Type B pancreatic cell (in vitro differentiated cells): Measurements from ENCODE around the gene CTNND2. TPM values are rescaled to one million over a fixed set of nuclear protein-coding genes. Genes with fewer than 3 reads are reported as not detected.

Source experiments
- DNase-seq: peaks from one replicate; pipeline ENCODE4 v3.0.0; 2021; ENCODE audit warnings: mixed read lengths; ENCODE audit not compliant: unreplicated experiment; ENCODE audit errors: extremely low spot score
- H3K27ac Mint-ChIP-seq: 2 replicates; pipeline ENCODE4 v1.8.0; 2021; ENCODE audit warnings: mild to moderate bottlenecking, mixed read lengths
- H3K27me3 Mint-ChIP-seq: 2 replicates; pipeline ENCODE4 v1.8.0; 2021; ENCODE audit warnings: mixed read lengths
- H3K36me3 Mint-ChIP-seq: 2 replicates; pipeline ENCODE4 v1.8.0; 2021; ENCODE audit warnings: mixed read lengths
- H3K4me1 Mint-ChIP-seq: one replicate; pipeline ENCODE4 v1.8.0; 2021; ENCODE audit warnings: mixed read lengths; ENCODE audit not compliant: unreplicated experiment
- H3K4me3 Mint-ChIP-seq: 2 replicates; pipeline ENCODE4 v1.8.0; 2021; ENCODE audit warnings: mild to moderate bottlenecking, mixed read lengths
- H3K9me3 Mint-ChIP-seq: 2 replicates; pipeline ENCODE4 v1.8.0; 2021; ENCODE audit warnings: mixed read lengths
- total RNA-seq: library from RNA; stranded (reverse); gene quantifications from 2 replicates; pipeline ENCODE4 v1.2.1, GENCODE V29; 2021; ENCODE audit warnings: low replicate concordance
- TF ChIP-seq, protein P1 (sequence below): fragments of 200-600 bp; sonication (generic); conservative IDR thresholded peaks from 2 replicates; pipeline ENCODE4 v1.5.0; 2021; ENCODE audit warnings: antibody characterized with exemption, mild to moderate bottlenecking

Gene CTNND2
- total RNA-seq, 1 donor from 2014 or later = 49.5 TPM

- H3K4me3 Mint-ChIP-seq = no peak overlapping the region
Observed at GRCh38 chr5:11084111-11084510, 820.1 kb downstream of the CTNND2 start.

DNA sequence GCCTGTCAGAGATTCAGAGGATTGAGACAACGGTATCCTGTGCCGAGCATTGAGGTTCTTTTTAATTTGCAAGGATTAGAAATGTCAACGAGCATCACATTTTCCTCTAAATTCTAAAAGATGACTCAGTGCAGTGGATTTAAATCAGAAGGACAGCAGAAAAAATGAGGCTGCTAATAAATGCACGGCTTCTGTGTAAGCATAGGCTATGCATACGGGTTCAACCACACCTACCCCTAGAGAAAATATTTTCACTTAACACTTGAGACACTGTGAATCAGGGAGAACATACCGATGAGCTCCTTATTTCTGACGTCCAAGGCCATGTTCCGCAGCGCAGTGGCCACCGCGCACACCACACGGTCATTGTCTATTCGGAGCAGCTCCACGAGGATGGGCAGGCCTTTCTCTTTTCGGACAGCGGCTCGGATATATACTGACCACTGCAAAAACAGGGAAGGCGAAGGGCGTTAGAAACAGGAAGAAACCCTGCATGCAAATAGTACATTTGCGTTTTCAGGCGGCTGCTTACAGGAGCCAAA, 821.8 kb downstream of the CTNND2 start:
- no peaks in the 10 kb centered on the region for H3K27me3 Mint-ChIP-seq
- H3K4me3 Mint-ChIP-seq = no peak overlapping the region
- no peaks in the 10 kb centered on the region for H3K4me1 Mint-ChIP-seq
- TF ChIP-seq, protein P1, sequence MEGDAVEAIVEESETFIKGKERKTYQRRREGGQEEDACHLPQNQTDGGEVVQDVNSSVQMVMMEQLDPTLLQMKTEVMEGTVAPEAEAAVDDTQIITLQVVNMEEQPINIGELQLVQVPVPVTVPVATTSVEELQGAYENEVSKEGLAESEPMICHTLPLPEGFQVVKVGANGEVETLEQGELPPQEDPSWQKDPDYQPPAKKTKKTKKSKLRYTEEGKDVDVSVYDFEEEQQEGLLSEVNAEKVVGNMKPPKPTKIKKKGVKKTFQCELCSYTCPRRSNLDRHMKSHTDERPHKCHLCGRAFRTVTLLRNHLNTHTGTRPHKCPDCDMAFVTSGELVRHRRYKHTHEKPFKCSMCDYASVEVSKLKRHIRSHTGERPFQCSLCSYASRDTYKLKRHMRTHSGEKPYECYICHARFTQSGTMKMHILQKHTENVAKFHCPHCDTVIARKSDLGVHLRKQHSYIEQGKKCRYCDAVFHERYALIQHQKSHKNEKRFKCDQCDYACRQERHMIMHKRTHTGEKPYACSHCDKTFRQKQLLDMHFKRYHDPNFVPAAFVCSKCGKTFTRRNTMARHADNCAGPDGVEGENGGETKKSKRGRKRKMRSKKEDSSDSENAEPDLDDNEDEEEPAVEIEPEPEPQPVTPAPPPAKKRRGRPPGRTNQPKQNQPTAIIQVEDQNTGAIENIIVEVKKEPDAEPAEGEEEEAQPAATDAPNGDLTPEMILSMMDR = no peak
- H3K9me3 Mint-ChIP-seq = no peaks in the 10 kb centered on the region
- H3K27ac Mint-ChIP-seq = no peak overlapping the region
- no peak for DNase-seq
- H3K36me3 Mint-ChIP-seq = peaks cover 3% of the 10 kb centered on the region

More at GRCh38 chr5:11084111-11084510, 820.1 kb downstream of the CTNND2 start:
- TF ChIP-seq, protein P1 = no peak
- Mint-ChIP-seq H3K27me3 (no peaks in the 10 kb centered on the region), H3K36me3 (peaks cover 3% of the 10 kb centered on the region), H3K9me3 (peaks cover 5% of the 10 kb centered on the region), H3K27ac (no peak overlapping the region), H3K4me1 (no peaks in the 10 kb centered on the region)
- no peak for DNase-seq

DNA sequence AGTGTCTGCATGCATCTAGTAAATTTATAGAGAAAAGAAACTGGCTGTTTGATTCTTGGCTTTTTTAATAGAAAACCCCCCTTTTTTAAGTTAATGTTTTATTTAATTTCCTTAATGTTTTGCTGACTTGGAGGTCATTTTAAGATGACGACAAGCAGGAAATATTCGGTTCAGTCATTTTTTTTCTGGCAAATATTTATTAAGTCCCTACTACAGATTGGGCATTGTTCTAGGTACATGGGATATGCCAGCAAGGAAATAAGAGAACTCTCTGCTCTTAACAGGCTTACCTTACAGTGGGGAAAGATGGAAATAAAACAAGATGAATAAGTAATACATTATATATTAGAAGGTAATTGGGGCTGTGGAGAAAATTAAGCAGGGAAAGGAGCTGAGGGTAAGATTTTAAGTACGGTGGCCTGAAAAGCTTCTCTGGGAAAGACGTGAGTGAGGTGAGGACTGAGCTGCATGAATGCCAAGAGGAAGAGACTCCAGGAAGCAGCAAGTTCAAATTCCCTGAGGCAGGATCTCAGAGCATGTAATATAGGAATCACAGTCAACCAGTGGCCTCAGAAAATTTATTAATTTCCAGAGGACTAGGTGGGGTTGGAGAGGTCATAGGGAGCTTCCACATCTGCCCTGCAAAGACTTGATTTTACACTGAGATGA, 827.2 kb downstream of the CTNND2 start:
- no peak for DNase-seq
- Mint-ChIP-seq H3K27me3 (no peaks in the 10 kb centered on the region), H3K36me3 (no peaks in the 10 kb centered on the region), H3K9me3 (no peaks in the 10 kb centered on the region), H3K4me1 (no peaks in the 10 kb centered on the region), H3K27ac (no peak overlapping the region), H3K4me3 (no peak overlapping the region)
- TF ChIP-seq, protein P1 = no peak

- H3K4me3 Mint-ChIP-seq = no peak overlapping the region
- no peak for DNase-seq
- TF ChIP-seq, protein P1 = peak; percentile 45
- no peaks in the 10 kb centered on the region for H3K4me1 Mint-ChIP-seq
- H3K36me3 Mint-ChIP-seq = peaks cover 5% of the 10 kb centered on the region
- H3K27me3 Mint-ChIP-seq = no peaks in the 10 kb centered on the region
- no peaks in the 10 kb centered on the region for H3K9me3 Mint-ChIP-seq
- no peak overlapping the region for H3K27ac Mint-ChIP-seq
Observed at GRCh38 chr5:11075035-11075805, 829.0 kb downstream of the CTNND2 start.

GRCh38 chr5:11072568-11072967, 831.7 kb downstream of the CTNND2 start:
- Mint-ChIP-seq H3K4me1 (no peaks in the 10 kb centered on the region), H3K27ac (no peak overlapping the region), H3K36me3 (peaks cover 14% of the 10 kb centered on the region), H3K4me3 (no peak overlapping the region), H3K9me3 (peaks cover 7% of the 10 kb centered on the region), H3K27me3 (no peaks in the 10 kb centered on the region)
- no peak for DNase-seq
- TF ChIP-seq, protein P1 = no peak
